HepG2 (cell line): ENCODE data around the gene AK9. TPM values are rescaled to one million over a fixed set of nuclear protein-coding genes. Genes with fewer than 3 reads are reported as not detected.

ENCODE experiments used
- HNRNPLL ChIP-seq: fragments of 200-400 bp; formaldehyde crosslinking; IDR thresholded peaks from 2 replicates; pipeline ENCODE4 v1.6.1; 2017; ENCODE audit warnings: mild to moderate bottlenecking, low read depth, low read length; ENCODE audit not compliant: poor library complexity, severe bottlenecking
- HOXA3 ChIP-seq: sonication (generic); formaldehyde crosslinking; IDR thresholded peaks from 2 replicates; pipeline ENCODE4 v1.5.0; 2020; ENCODE audit warnings: missing genetic modification reagents
- KDM6A ChIP-seq: IDR thresholded peaks from 2 replicates; pipeline ENCODE4 v1.6.1; 2016; ENCODE audit warnings: low read depth
- MTA1 ChIP-seq: sonication (generic); formaldehyde crosslinking; IDR thresholded peaks from 2 replicates; pipeline ENCODE4 v1.4.0; 2020; ENCODE audit warnings: missing genetic modification reagents, mild to moderate bottlenecking, borderline replicate concordance
- ZBTB7A ChIP-seq: sonication (generic); formaldehyde crosslinking; IDR thresholded peaks from 2 replicates; pipeline ENCODE4 v1.8.0; 2022; ENCODE audit warnings: mild to moderate bottlenecking, missing genetic modification reagents
- ZC3H13 ChIP-seq: sonication (generic); formaldehyde crosslinking; IDR thresholded peaks from 2 replicates; pipeline ENCODE4 v1.8.1; 2023; ENCODE audit warnings: mild to moderate bottlenecking, missing genetic modification reagents, moderate library complexity
- ZNF343 ChIP-seq: sonication (generic); formaldehyde crosslinking; IDR thresholded peaks from 2 replicates; pipeline ENCODE4 v1.4.0; 2020; ENCODE audit warnings: mild to moderate bottlenecking, missing genetic modification reagents
- ZNF350 ChIP-seq: sonication (generic); formaldehyde crosslinking; IDR thresholded peaks from 2 replicates; pipeline ENCODE4 v1.4.0; 2020; ENCODE audit warnings: mild to moderate bottlenecking, low read depth, missing genetic modification reagents, borderline replicate concordance
- ZNF543 ChIP-seq: sonication (generic); formaldehyde crosslinking; IDR thresholded peaks from 2 replicates; pipeline ENCODE4 v1.4.0; 2020; ENCODE audit warnings: mild to moderate bottlenecking, missing genetic modification reagents
- ZNF547 ChIP-seq: sonication (generic); formaldehyde crosslinking; IDR thresholded peaks from 2 replicates; pipeline ENCODE4 v1.5.1; 2020; ENCODE audit warnings: mild to moderate bottlenecking, missing genetic modification reagents
- polyA plus RNA-seq, 8 experiments: library from polyadenylated mRNA; depleted of rRNA in 3 of 8; stranded (reverse) in 7 of 8; unstranded in 1 of 8; fragments of >200 nt; fragmentation: Illumina TruSeq in 4 of 8; extraction: Trizol in 4 of 8; gene quantifications; 2 replicates each; pipeline versions ENCODE4 v1.2.1 to v1.2.3, GENCODE V29; 2011 to 2016; ENCODE audit warnings: low read depth in 4 of 8, missing spikeins in 1 of 8, mixed read lengths in 1 of 8; ENCODE audit not compliant: insufficient read depth in 1 of 8
- total RNA-seq, 5 experiments: library from RNA; depleted of rRNA; stranded (reverse); fragments of >200 nt; fragmentation: Illumina TruSeq; extraction: Trizol; gene quantifications; 2 replicates each; pipeline ENCODE4 v1.2.3, GENCODE V29; 2016; ENCODE audit warnings: low read depth in 1 of 5
- TF ChIP-seq, protein P1 (sequence below): sonication (generic); formaldehyde crosslinking; IDR thresholded peaks from 2 replicates; pipeline ENCODE4 v1.5.1; 2020; ENCODE audit warnings: mild to moderate bottlenecking, moderate library complexity, missing genetic modification reagents
- TF ChIP-seq, protein P2 (sequence below): IDR thresholded peaks from 2 replicates; pipeline ENCODE4 v1.6.1; 2016; ENCODE audit warnings: low read depth, borderline replicate concordance
- TF ChIP-seq, protein P3 (sequence below): IDR thresholded peaks from 2 replicates; pipeline ENCODE4 v1.6.1; 2016; ENCODE audit warnings: missing biosample characterization, missing genetic modification reagents, low read depth
- TF ChIP-seq, protein P4 (sequence below): IDR thresholded peaks from 2 replicates; pipeline ENCODE4 v1.6.1; 2016; ENCODE audit warnings: missing genetic modification reagents, missing compliant biosample characterization
- TF ChIP-seq, protein P5 (sequence below): sonication (generic); formaldehyde crosslinking; IDR thresholded peaks from 2 replicates; pipeline ENCODE4 v1.5.0; 2020; ENCODE audit warnings: missing genetic modification reagents
- TF ChIP-seq, protein P6 (sequence below): sonication (generic); formaldehyde crosslinking; IDR thresholded peaks from 2 replicates; pipeline ENCODE4 v1.5.0; 2020; ENCODE audit warnings: mild to moderate bottlenecking, missing genetic modification reagents, borderline replicate concordance
- TF ChIP-seq, protein P7 (sequence below): sonication (generic); formaldehyde crosslinking; IDR thresholded peaks from 2 replicates; pipeline ENCODE4 v1.5.0; 2020; ENCODE audit warnings: mild to moderate bottlenecking, missing genetic modification reagents, moderate library complexity

The AK9 gene
- total and polyA plus RNA-seq, 2 of the 13 experiments (the other 11 are each of a cell fraction or from before 2014, with no cell fraction given) = 3.2 to 4.8 TPM

DNA sequence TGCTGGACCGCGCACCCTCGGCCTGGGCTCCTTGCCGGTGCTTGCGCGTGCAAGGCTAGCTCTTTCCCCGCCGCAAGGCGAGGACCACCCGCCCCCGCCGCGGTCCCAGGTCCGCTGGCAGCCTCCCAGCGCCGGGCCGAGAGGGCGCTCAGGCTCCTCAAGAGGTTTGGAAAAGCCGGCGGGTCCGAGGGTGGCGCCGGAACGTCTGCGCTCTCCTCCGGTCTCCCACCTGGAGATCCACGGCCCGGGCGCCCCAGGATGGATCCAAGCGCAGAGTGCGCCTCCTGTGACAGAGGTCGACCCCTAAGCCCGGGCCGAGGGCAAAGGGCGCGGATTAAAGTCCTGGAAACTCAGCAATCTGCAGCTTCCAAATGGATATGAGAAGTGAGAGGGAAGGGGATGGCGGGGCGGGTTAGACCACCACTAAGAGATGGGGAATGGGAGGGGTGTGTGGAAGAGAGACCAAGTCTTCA is 234.9 kb downstream of the AK9 start (continued):
- TF ChIP-seq, protein P1, sequence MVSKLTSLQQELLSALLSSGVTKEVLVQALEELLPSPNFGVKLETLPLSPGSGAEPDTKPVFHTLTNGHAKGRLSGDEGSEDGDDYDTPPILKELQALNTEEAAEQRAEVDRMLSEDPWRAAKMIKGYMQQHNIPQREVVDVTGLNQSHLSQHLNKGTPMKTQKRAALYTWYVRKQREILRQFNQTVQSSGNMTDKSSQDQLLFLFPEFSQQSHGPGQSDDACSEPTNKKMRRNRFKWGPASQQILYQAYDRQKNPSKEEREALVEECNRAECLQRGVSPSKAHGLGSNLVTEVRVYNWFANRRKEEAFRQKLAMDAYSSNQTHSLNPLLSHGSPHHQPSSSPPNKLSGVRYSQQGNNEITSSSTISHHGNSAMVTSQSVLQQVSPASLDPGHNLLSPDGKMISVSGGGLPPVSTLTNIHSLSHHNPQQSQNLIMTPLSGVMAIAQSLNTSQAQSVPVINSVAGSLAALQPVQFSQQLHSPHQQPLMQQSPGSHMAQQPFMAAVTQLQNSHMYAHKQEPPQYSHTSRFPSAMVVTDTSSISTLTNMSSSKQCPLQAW (CRISPR knock-in tag) = 0 out of 2 replicates have a peak, but pooled peaks have one; percentile 17
- 0 out of 2 replicates have a peak, but pooled peaks have one; percentile 44 for TF ChIP-seq ZNF543 (CRISPR knock-in tag)
- peak; percentile 35; the same call in 1 of the 2 replicates for TF ChIP-seq HOXA3 (CRISPR knock-in tag)
- TF ChIP-seq ZNF350 (CRISPR knock-in tag) = peak; percentile 16; the same call in 1 of the 2 replicates
- TF ChIP-seq, protein P2, sequence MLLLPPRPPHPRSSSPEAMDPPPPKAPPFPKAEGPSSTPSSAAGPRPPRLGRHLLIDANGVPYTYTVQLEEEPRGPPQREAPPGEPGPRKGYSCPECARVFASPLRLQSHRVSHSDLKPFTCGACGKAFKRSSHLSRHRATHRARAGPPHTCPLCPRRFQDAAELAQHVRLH = peak; percentile 4; the same call in 1 of the 2 replicates
- TF ChIP-seq KDM6A (CRISPR knock-in tag) = no peak
- peak; percentile 34 for TF ChIP-seq HNRNPLL
- TF ChIP-seq, protein P3, sequence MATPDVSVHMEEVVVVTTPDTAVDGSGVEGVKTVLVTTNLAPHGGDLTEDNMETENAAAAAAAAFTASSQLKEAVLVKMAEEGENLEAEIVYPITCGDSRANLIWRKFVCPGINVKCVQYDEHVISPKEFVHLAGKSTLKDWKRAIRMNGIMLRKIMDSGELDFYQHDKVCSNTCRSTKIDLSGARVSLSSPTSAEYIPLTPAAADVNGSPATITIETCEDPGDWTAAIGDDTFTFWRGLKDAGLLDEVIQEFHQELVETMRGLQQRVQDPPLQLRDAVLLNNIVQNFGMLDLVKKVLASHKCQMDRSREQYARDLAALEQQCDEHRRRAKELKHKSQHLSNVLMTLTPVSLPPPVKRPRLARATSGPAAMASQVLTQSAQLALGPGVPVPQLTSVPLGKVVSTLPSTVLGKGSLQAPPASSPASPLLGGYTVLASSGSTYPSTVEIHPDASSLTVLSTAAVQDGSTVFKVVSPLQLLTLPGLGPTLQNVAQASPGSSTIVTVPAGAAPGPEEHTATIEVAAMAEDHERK (CRISPR knock-in tag) = no peak
- TF ChIP-seq, protein P4, sequence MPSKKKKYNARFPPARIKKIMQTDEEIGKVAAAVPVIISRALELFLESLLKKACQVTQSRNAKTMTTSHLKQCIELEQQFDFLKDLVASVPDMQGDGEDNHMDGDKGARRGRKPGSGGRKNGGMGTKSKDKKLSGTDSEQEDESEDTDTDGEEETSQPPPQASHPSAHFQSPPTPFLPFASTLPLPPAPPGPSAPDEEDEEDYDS (CRISPR knock-in tag) = no peak
- TF ChIP-seq, protein P5, sequence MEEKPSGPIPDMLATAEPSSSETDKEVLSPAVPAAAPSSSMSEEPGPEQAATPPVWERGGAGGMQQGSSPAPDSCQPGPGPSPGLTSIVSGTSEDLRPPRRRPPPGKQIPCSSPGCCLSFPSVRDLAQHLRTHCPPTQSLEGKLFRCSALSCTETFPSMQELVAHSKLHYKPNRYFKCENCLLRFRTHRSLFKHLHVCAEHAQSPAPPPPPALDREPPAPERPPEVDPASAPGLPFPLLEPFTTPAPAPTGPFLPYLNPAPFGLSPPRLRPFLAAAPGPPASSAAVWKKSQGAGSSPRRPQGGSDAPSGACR (CRISPR knock-in tag) = 0 out of 2 replicates have a peak, but pooled peaks have one; percentile 15
- 0 out of 2 replicates have a peak, but pooled peaks have one; percentile 12 for TF ChIP-seq MTA1 (CRISPR knock-in tag)
- 0 out of 2 replicates have a peak, but pooled peaks have one; percentile 19 for TF ChIP-seq ZNF547 (CRISPR knock-in tag)
- peak; percentile 62; the same call in 1 of the 2 replicates for TF ChIP-seq ZNF343
- 0 out of 2 replicates have a peak, but pooled peaks have one; percentile 49 for TF ChIP-seq ZC3H13 (CRISPR knock-in tag)
- TF ChIP-seq ZBTB7A (CRISPR knock-in tag) = peak; percentile 29; the same call in 1 of the 2 replicates
- TF ChIP-seq, protein P6, sequence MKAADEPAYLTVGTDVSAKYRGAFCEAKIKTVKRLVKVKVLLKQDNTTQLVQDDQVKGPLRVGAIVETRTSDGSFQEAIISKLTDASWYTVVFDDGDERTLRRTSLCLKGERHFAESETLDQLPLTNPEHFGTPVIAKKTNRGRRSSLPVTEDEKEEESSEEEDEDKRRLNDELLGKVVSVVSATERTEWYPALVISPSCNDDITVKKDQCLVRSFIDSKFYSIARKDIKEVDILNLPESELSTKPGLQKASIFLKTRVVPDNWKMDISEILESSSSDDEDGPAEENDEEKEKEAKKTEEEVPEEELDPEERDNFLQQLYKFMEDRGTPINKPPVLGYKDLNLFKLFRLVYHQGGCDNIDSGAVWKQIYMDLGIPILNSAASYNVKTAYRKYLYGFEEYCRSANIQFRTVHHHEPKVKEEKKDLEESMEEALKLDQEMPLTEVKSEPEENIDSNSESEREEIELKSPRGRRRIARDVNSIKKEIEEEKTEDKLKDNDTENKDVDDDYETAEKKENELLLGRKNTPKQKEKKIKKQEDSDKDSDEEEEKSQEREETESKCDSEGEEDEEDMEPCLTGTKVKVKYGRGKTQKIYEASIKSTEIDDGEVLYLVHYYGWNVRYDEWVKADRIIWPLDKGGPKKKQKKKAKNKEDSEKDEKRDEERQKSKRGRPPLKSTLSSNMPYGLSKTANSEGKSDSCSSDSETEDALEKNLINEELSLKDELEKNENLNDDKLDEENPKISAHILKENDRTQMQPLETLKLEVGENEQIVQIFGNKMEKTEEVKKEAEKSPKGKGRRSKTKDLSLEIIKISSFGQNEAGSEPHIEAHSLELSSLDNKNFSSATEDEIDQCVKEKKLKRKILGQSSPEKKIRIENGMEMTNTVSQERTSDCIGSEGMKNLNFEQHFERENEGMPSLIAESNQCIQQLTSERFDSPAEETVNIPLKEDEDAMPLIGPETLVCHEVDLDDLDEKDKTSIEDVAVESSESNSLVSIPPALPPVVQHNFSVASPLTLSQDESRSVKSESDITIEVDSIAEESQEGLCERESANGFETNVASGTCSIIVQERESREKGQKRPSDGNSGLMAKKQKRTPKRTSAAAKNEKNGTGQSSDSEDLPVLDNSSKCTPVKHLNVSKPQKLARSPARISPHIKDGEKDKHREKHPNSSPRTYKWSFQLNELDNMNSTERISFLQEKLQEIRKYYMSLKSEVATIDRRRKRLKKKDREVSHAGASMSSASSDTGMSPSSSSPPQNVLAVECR (CRISPR knock-in tag) = peak; percentile 3; the same call in 1 of the 2 replicates
- TF ChIP-seq, protein P7, sequence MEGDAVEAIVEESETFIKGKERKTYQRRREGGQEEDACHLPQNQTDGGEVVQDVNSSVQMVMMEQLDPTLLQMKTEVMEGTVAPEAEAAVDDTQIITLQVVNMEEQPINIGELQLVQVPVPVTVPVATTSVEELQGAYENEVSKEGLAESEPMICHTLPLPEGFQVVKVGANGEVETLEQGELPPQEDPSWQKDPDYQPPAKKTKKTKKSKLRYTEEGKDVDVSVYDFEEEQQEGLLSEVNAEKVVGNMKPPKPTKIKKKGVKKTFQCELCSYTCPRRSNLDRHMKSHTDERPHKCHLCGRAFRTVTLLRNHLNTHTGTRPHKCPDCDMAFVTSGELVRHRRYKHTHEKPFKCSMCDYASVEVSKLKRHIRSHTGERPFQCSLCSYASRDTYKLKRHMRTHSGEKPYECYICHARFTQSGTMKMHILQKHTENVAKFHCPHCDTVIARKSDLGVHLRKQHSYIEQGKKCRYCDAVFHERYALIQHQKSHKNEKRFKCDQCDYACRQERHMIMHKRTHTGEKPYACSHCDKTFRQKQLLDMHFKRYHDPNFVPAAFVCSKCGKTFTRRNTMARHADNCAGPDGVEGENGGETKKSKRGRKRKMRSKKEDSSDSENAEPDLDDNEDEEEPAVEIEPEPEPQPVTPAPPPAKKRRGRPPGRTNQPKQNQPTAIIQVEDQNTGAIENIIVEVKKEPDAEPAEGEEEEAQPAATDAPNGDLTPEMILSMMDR (CRISPR knock-in tag) = 0 out of 2 replicates have a peak, but pooled peaks have one; percentile 17
